ENCODE results near the gene RBM38. TPM values are rescaled to one million over a fixed set of nuclear protein-coding genes. Genes with fewer than 3 reads are reported as not detected.

Gene RBM38
- total and polyA plus RNA-seq, 9 of the 15 experiments (the other 6 are each of a cell fraction or from before 2014, with no cell fraction given), result 0.28 to 82.4 (median 33.2) TPM

DNA sequence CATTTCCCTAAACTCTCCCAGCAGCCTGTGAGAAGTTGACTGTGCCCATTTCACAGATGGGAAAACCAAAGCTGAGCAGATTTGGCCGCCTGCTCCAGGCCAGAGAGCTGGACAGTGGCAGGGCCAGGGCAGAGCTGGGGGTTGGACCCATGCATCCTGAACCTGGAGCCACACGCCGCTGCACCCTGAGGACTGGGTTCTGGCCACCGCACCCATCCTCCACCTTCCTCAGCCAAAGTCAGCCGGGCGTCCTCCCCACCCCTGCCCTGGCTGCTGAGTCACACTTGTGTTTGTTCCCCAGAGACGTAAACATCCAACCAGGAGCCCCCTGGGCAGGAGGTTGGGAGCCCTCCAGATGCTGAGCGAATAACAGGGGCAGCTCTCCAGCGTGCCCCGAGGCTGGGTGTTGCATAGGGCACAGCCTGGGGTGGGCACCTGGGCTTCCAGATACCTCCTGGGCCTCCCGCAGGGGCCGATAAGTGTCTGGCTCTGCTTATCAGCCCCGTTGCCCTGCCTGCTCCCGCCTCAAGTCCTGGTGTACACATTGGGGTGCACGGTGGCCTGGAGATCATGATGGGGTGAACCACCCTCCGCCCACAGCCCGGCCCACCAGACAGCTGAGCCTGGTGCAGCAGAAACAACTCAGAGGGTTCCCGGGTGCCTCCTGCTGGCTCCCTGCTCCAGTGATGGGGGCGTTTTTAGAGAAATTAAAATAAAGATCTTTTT lies 23.8 kb downstream of the RBM38 start (continued):
- TF ChIP-seq CBFA2T3 (IDR thresholded peaks at IDR 0.05) (peak; percentile 86), MBD2 (IDR thresholded peaks at IDR 0.05; ENCODE audit: borderline replicate concordance, low read depth) (peak; percentile 32; the same call in 1 of the 2 replicates), PHF8 (IDR thresholded peaks at IDR 0.05; ENCODE audit: borderline replicate concordance, low read length) (no peak; the same call in 1 of the 2 replicates), PPARD (CRISPR knock-in tag; IDR thresholded peaks at IDR 0.05) (no peak), CREB1 (IDR thresholded peaks at IDR 0.05) (no peak), CREB1 (CRISPR knock-in tag; IDR thresholded peaks at IDR 0.05) (no peak), PTBP1 (IDR thresholded peaks at IDR 0.05; ENCODE audit: low read depth, low read length) (peak; percentile 88; the same call in 1 of the 2 replicates), FOXJ3 (CRISPR knock-in tag; IDR thresholded peaks at IDR 0.05) (0 out of 2 replicates have a peak, but pooled peaks have one; percentile 46), HMGXB4 (CRISPR knock-in tag; IDR thresholded peaks at IDR 0.05) (no peak), CBX2 (IDR thresholded peaks at IDR 0.05; ENCODE audit: insufficient read depth, low read length, poor library complexity, severe bottlenecking) (no peak), EP400 (IDR thresholded peaks at IDR 0.05) (peak; percentile 32; the same call in 1 of the 2 replicates), ZNF76 (CRISPR knock-in tag; IDR thresholded peaks at IDR 0.05; ENCODE audit: borderline replicate concordance) (no peak), BCL6 (CRISPR knock-in tag; IDR thresholded peaks at IDR 0.05) (no peak), GATAD2A (IDR thresholded peaks at IDR 0.05) (peak; percentile 76), FOXK2 (conservative IDR thresholded peaks at IDR 0.05 in 1 of 2, IDR thresholded peaks at IDR 0.05 in 1 of 2; ENCODE audit: low read depth in 2 of 2) (peak; percentile 83 to 89), GABPA (tag; conservative IDR thresholded peaks at IDR 0.05; ENCODE audit: low read depth) (no peak), MXI1 (IDR thresholded peaks at IDR 0.05; ENCODE audit: low read depth, low read length) (no peak), PHTF2 (CRISPR knock-in tag; IDR thresholded peaks at IDR 0.05) (no peak), HMGN3 (IDR thresholded peaks at IDR 0.05; ENCODE audit: borderline replicate concordance, extremely low read depth, insufficient read length, low read depth, low read length) (peak; percentile 79), ZNF778 (CRISPR knock-in tag; IDR thresholded peaks at IDR 0.05) (no peak), PTTG1 (tag; IDR thresholded peaks at IDR 0.05; ENCODE audit: low read depth) (no peak), ZNF511 (CRISPR knock-in tag; IDR thresholded peaks at IDR 0.05) (no peak), PKNOX1 (IDR thresholded peaks at IDR 0.05) (no peak), CBX1 (IDR thresholded peaks at IDR 0.05; ENCODE audit: low read depth) (peak; percentile 98)
- TF ChIP-seq, protein P1, sequence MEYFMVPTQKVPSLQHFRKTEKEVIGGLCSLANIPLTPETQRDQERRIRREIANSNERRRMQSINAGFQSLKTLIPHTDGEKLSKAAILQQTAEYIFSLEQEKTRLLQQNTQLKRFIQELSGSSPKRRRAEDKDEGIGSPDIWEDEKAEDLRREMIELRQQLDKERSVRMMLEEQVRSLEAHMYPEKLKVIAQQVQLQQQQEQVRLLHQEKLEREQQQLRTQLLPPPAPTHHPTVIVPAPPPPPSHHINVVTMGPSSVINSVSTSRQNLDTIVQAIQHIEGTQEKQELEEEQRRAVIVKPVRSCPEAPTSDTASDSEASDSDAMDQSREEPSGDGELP (CRISPR knock-in tag; IDR thresholded peaks at IDR 0.05; ENCODE audit: borderline replicate concordance), result peak; percentile 87
